GM12865 (cell line): ENCODE measurements around the gene ST6GALNAC3.
"Not testable (repeated sequence)": the region's sequence is repeated elsewhere in the genome, so short reads cannot be mapped to it uniquely, and the experiment has no call there.

Experiments used
- DNase-seq: peaks from one replicate; pipeline ENCODE4 v3.0.0; 2010; ENCODE audit warnings: low read depth
- H3K4me3 ChIP-seq: 2 replicates; pipeline ENCODE4 v1.5.1; 2011; ENCODE audit warnings: mild to moderate bottlenecking, low read depth, low read length, control low read depth
- TF ChIP-seq, protein P1 (sequence below): IDR thresholded peaks from 2 replicates; pipeline ENCODE4 v1.5.1; 2011; ENCODE audit warnings: low read length, control low read depth, low read depth, inconsistent platforms; ENCODE audit not compliant: insufficient read depth; ENCODE audit errors: missing control alignments

ST6GALNAC3 gene

GRCh38 chr1:76106251-76106650, 31.7 kb downstream of the ST6GALNAC3 start:
- no peak for DNase-seq
- TF ChIP-seq, protein P1, sequence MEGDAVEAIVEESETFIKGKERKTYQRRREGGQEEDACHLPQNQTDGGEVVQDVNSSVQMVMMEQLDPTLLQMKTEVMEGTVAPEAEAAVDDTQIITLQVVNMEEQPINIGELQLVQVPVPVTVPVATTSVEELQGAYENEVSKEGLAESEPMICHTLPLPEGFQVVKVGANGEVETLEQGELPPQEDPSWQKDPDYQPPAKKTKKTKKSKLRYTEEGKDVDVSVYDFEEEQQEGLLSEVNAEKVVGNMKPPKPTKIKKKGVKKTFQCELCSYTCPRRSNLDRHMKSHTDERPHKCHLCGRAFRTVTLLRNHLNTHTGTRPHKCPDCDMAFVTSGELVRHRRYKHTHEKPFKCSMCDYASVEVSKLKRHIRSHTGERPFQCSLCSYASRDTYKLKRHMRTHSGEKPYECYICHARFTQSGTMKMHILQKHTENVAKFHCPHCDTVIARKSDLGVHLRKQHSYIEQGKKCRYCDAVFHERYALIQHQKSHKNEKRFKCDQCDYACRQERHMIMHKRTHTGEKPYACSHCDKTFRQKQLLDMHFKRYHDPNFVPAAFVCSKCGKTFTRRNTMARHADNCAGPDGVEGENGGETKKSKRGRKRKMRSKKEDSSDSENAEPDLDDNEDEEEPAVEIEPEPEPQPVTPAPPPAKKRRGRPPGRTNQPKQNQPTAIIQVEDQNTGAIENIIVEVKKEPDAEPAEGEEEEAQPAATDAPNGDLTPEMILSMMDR, result no peak

GRCh38 chr1:76106719-76107235, 32.2 kb downstream of the ST6GALNAC3 start:
- H3K4me3 ChIP-seq, result no peak overlapping the region
- TF ChIP-seq, protein P1, result no peak
- DNase-seq, result no peak

More at GRCh38 chr1:76106251-76106650, 31.7 kb downstream of the ST6GALNAC3 start:
- no peak overlapping the region for H3K4me3 ChIP-seq

DNA sequence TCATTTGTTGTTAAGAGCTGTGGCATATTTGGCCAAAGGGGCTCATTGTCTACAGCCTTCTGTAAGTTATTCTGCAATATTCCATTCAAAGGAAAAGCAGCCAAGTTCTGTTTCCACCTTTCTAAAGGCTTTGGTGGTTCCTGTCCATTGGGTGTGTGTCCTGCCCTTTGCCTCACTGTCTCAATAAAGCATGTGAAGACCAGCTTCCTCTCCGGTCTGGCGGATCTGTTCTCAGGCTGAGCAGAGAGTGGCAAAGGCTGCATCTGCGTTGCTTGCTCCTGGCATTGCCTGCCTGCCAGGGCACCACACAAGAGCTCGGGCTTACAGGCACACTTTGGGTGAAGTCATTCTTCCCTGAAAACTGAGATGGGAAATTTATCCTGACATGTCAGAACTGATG, 34.9 kb downstream of the ST6GALNAC3 start:
- DNase-seq, result no peak
- TF ChIP-seq, protein P1, result no peak

GRCh38 chr1:76109901-76110560, 35.5 kb downstream of the ST6GALNAC3 start:
- no peak for DNase-seq
- TF ChIP-seq, protein P1, result no peak
- no peak overlapping the region for H3K4me3 ChIP-seq

More for the DNA sequence above, 34.9 kb downstream of the ST6GALNAC3 start:
- no peak overlapping the region for H3K4me3 ChIP-seq

DNA sequence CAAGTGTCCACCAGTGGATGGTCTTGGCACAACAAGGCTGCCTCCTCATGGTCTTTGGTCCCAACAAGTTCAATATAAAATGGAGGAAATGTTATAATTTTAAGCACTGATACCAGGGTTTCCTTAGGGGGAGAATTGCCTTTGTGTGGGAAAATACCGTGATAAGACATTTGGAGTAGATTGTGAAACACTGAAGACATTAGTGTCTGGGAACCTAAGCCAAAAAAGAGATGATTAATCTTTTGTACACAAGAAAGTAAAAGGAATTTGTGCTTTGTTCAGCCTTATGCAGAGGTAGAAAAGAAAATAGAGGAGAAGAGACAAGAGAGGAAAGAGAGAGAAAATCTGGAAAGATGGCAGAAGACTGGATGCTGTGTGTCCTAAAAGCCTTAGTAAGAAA, 36.1 kb downstream of the ST6GALNAC3 start:
- TF ChIP-seq, protein P1, result no peak
- DNase-seq, result no peak

DNA sequence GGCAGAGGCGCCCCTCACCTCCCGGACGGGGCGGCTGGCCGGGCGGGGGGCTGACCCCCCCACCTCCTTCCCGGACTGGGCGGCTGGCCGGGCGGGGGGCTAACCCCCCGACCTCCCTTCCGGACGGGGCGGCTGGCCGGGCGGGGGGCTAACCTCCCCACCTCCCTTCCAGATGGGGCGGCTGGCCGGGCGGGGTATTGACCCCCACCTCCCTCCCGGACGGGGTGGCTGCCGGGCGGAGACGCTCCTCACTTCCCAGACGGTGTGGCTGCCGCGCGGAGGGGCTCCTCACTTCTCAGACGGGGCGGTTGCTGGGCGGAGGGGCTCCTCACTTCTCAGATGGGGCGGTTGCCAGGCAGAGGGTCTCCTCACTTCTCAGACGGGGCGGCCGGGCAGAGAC, 37.8 kb downstream of the ST6GALNAC3 start:
- not testable (repeated sequence) for H3K4me3 ChIP-seq, DNase-seq

More for the DNA sequence above, 36.1 kb downstream of the ST6GALNAC3 start:
- no peak overlapping the region for H3K4me3 ChIP-seq

- TF ChIP-seq, protein P1, result no peak
- DNase-seq, result no peak
- no peak overlapping the region for H3K4me3 ChIP-seq
Observed at GRCh38 chr1:76113446-76113845, 38.9 kb downstream of the ST6GALNAC3 start.
